GM18499 (cell line): ENCODE data around the gene DCBLD1.

Experiments
- ATAC-seq: cut with Tn5 transposase; IDR thresholded peaks from one replicate; pipeline ENCODE4 v1.9.1; 2021; ENCODE audit warnings: moderate number of reproducible peaks; ENCODE audit not compliant: insufficient read depth, unreplicated experiment

The DCBLD1 gene

GRCh38 chr6:117595099-117595923, 112.8 kb downstream of the DCBLD1 start:
- no peak for ATAC-seq

- no peak for ATAC-seq
These were observed 115.3 kb downstream of the DCBLD1 start for GRCh38 chr6:117597755-117598154.
